CD4-positive, alpha-beta T cell (primary cell): Measurements from ENCODE around the gene SMARCA1. TPM values are rescaled to one million over a fixed set of nuclear protein-coding genes. Genes with fewer than 3 reads are reported as not detected.

Experiments used
- ATAC-seq: fragments of 200-7000 bp; cut with Tn5 transposase; one replicate; pipeline ENCODE4 v1.10.0; 2022; ENCODE audit warnings: mild to moderate bottlenecking; ENCODE audit not compliant: poor library complexity
- CTCF ChIA-PET: fragments of 350-600 bp; sonication (Branson Sonifier 250); formaldehyde crosslinking; loops from one replicate; lab custom pipeline; 2021; ENCODE audit warnings: antibody characterized with exemption, inconsistent platforms; lab: Charles Lee
- POLR2A ChIA-PET: fragments of 350-600 bp; sonication (Branson Sonifier 250); formaldehyde crosslinking; loops from one replicate; lab custom pipeline; 2021; ENCODE audit warnings: antibody characterized with exemption, inconsistent platforms; lab: Charles Lee
- DNase-seq, 14 experiments: peaks; one replicate each; pipeline ENCODE4 v3.0.0-alpha.2; 2013 to 2020; ENCODE audit warnings: mixed read lengths in 2 of 14
- H3K27ac ChIP-seq, 2 donors: one replicate each; pipeline versions ENCODE4 v1.5.1 to v1.7.0; 2013; ENCODE audit warnings: low read length in 2 of 2, low read depth in 1 of 2, mild to moderate bottlenecking in 1 of 2
- H3K27me3 ChIP-seq, 2 experiments: 1 replicate in 1 of 2; 2 replicates in 1 of 2; pipeline versions ENCODE4 v1.6.1 to v1.7.0; 2013; ENCODE audit warnings: low read length in 2 of 2, control low read depth in 1 of 2, mild to moderate bottlenecking in 1 of 2, moderate library complexity in 1 of 2; ENCODE audit not compliant: insufficient read depth in 2 of 2, control insufficient read depth in 1 of 2
- H3K36me3 ChIP-seq: one replicate; pipeline ENCODE4 v1.6.1; 2013; ENCODE audit warnings: low read length, control low read depth; ENCODE audit not compliant: insufficient read depth
- H3K4me1 ChIP-seq: one replicate; pipeline ENCODE4 v1.6.1; 2013; ENCODE audit warnings: low read length, control low read depth; ENCODE audit not compliant: insufficient read depth
- H3K4me3 ChIP-seq: one replicate; pipeline ENCODE4 v1.5.1; 2013; ENCODE audit warnings: mild to moderate bottlenecking, low read length, moderate library complexity
- H3K9me3 ChIP-seq, 2 experiments: 1 replicate in 1 of 2; 2 replicates in 1 of 2; pipeline versions ENCODE4 v1.6.1 to v1.7.0; 2013; ENCODE audit warnings: low read length in 2 of 2, mild to moderate bottlenecking in 2 of 2, control low read depth in 1 of 2, moderate library complexity in 1 of 2; ENCODE audit not compliant: control insufficient read depth in 1 of 2, insufficient read depth in 1 of 2
- H3K27ac Mint-ChIP-seq: one replicate; pipeline ENCODE4 v1.8.0; 2020; ENCODE audit warnings: mixed read lengths
- H3K27me3 Mint-ChIP-seq: one replicate; pipeline ENCODE4 v1.8.0; 2021; ENCODE audit warnings: mixed read lengths
- H3K36me3 Mint-ChIP-seq: one replicate; pipeline ENCODE4 v1.8.0; 2021; ENCODE audit warnings: low read depth, mixed read lengths
- H3K4me1 Mint-ChIP-seq: one replicate; pipeline ENCODE4 v1.8.0; 2021; ENCODE audit warnings: low read depth, mixed read lengths
- H3K4me3 Mint-ChIP-seq: one replicate; pipeline ENCODE4 v1.8.0; 2020; ENCODE audit warnings: mild to moderate bottlenecking, mixed read lengths
- H3K9me3 Mint-ChIP-seq: one replicate; pipeline ENCODE4 v1.8.0; 2020; ENCODE audit warnings: mixed read lengths
- intact Hi-C, 2 experiments: fragments of 100-400 bp; cut with DNase I in 1 of 2; cut with micrococcal nuclease in 1 of 2; formaldehyde crosslinking; loops; one replicate each; pipeline versions ENCODE4 v1.15.1 to v1.9.0; 2023 to 2025; cut with DNase I, micrococcal nuclease
- total RNA-seq, 174 experiments: library from RNA in 2 of 174; stranded (reverse) in 2 of 174; gene quantifications; one replicate each; pipeline ENCODE4 v1.2.3 and lab custom pipeline; 2021 to 2026
- TF ChIP-seq, protein P1 (sequence below): fragments of 200-600 bp; IDR thresholded peaks from one replicate; pipeline ENCODE4 v1.8.0; 2022; ENCODE audit warnings: antibody characterized with exemption, mild to moderate bottlenecking

Gene SMARCA1
- total RNA-seq, 2 experiments from 2014 or later: 0.85 to 1.0 TPM

DNA sequence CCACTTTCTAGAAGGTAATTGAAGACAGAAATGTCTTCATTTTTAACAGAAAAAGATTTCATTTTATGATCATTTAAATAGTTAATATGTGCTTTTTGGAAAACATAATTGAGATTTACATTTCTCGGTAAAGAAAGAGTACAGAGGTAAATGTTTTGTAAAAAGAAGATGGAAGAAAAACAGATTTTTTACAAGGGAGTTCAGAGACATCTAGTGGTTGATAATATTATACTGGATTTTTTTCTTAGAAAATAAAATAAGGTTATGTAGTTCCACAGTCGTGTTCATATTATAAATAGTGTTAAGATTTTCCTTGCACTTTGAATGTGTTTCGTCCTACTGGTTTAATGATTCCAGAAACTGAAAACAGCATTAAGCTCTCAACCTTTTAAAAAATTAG lies 60.6 kb downstream of the SMARCA1 start:
- Histone ChIP-seq H3K4me3 (no peak overlapping the region), H3K27ac (no peak overlapping the region), H3K4me1 (no peaks in the 10 kb centered on the region), H3K27me3 (no peaks in the 10 kb centered on the region), H3K9me3 (no peaks in the 10 kb centered on the region), H3K36me3 (no peaks in the 10 kb centered on the region)
- no peak for DNase-seq
- Mint-ChIP-seq H3K4me3 (no peak overlapping the region), H3K27me3 (no peaks in the 10 kb centered on the region), H3K27ac (no peak overlapping the region), H3K36me3 (no peaks in the 10 kb centered on the region), H3K9me3 (no peaks in the 10 kb centered on the region), H3K4me1 (no peaks in the 10 kb centered on the region)
- POLR2A ChIA-PET: no interaction called here
- TF ChIP-seq, protein P1, sequence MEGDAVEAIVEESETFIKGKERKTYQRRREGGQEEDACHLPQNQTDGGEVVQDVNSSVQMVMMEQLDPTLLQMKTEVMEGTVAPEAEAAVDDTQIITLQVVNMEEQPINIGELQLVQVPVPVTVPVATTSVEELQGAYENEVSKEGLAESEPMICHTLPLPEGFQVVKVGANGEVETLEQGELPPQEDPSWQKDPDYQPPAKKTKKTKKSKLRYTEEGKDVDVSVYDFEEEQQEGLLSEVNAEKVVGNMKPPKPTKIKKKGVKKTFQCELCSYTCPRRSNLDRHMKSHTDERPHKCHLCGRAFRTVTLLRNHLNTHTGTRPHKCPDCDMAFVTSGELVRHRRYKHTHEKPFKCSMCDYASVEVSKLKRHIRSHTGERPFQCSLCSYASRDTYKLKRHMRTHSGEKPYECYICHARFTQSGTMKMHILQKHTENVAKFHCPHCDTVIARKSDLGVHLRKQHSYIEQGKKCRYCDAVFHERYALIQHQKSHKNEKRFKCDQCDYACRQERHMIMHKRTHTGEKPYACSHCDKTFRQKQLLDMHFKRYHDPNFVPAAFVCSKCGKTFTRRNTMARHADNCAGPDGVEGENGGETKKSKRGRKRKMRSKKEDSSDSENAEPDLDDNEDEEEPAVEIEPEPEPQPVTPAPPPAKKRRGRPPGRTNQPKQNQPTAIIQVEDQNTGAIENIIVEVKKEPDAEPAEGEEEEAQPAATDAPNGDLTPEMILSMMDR: no peak
- CTCF ChIA-PET: no interaction called here
- no peak for ATAC-seq
- intact Hi-C loops: no loop called here

DNA sequence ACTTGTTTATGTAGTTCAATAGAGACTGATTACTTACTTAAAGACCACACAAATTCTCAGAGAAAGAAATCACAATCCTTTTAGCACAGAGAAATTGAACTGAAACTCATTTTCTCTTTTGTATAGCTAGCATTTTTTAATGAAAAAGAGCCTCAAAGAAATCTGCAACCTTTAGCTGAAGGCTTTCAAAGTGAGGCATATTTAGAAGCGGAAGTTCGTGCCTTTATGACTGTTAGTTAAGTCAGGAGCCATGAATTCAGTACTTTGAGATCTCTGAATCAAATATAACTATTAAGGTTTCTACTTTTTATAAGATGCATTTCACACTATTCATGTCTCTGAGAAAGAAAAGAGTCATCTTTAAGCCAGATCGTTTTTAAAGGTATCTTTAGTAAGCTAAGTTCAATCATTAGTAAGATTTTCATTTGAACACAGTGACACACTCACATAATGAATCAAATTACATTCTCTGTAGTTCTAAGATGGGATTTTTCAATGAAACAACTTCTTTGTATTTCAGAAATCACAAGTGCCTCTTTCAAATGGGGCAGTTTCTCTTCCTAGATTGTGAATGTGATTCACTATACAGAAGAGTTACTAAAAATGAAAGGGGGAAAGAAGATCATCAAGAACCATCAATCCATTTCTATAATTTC lies 61.4 kb downstream of the SMARCA1 start:
- ATAC-seq (no peak), DNase-seq (no peak)
- no peak overlapping the region for H3K4me3 Mint-ChIP-seq
- H3K9me3 ChIP-seq: no peaks in the 10 kb centered on the region
- no peaks in the 10 kb centered on the region for H3K9me3 Mint-ChIP-seq
- H3K4me3 ChIP-seq: no peak overlapping the region
- ChIA-PET POLR2A (no interaction called here), CTCF (no interaction called here)
- no peak overlapping the region for H3K27ac ChIP-seq
- no peaks in the 10 kb centered on the region for H3K4me1 ChIP-seq
- H3K36me3 ChIP-seq: no peaks in the 10 kb centered on the region
- no peaks in the 10 kb centered on the region for H3K36me3 Mint-ChIP-seq
- no peaks in the 10 kb centered on the region for H3K27me3 Mint-ChIP-seq
- no peaks in the 10 kb centered on the region for H3K4me1 Mint-ChIP-seq
- intact Hi-C loops: no loop called here
- H3K27me3 ChIP-seq: no peaks in the 10 kb centered on the region
- no peak overlapping the region for H3K27ac Mint-ChIP-seq
- TF ChIP-seq, protein P1: no peak

DNA sequence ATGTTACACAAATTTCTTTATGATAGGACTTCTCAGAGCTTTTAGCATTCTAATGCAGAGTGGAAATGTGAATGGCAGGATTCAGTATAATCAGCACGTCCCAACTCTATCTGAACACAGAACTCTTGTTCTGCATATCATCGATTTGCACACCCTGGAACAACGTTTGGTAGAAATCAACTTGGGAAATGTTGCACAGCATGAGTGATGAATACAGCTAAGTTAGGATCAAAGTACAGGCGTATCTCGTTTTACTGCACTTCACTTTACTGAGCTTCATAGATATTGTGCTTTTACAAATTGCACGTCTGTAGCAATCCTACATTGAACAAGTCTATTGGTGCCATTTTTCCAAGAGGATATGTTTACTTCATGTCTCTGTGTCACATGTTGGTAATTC lies 70.8 kb downstream of the SMARCA1 start:
- CTCF ChIA-PET: no interaction called here

More for the DNA sequence above, 70.8 kb downstream of the SMARCA1 start:
- intact Hi-C loops: no loop called here
- Mint-ChIP-seq H3K36me3 (no peaks in the 10 kb centered on the region), H3K4me1 (no peaks in the 10 kb centered on the region), H3K27ac (no peak overlapping the region), H3K27me3 (no peaks in the 10 kb centered on the region), H3K4me3 (no peak overlapping the region), H3K9me3 (no peaks in the 10 kb centered on the region)
- Histone ChIP-seq H3K27ac (no peak overlapping the region), H3K4me1 (no peaks in the 10 kb centered on the region), H3K36me3 (no peaks in the 10 kb centered on the region), H3K4me3 (no peak overlapping the region), H3K9me3 (no peaks in the 10 kb centered on the region), H3K27me3 (no peaks in the 10 kb centered on the region)
- TF ChIP-seq, protein P1: no peak
- DNase-seq (no peak), ATAC-seq (no peak)
- POLR2A ChIA-PET: no interaction called here
